GM19395 (cell line): ENCODE results near the gene FBXO34.
A peak's percentile ranks its signal among the peaks of the same experiment; 100 is the strongest.
"Not testable (repeated sequence)": the region's sequence is repeated elsewhere in the genome, so short reads cannot be mapped to it uniquely, and the experiment has no call there.

Experiments used
- ATAC-seq: cut with Tn5 transposase; IDR thresholded peaks from one replicate; pipeline ENCODE4 v1.9.1; 2021; ENCODE audit warnings: mild to moderate bottlenecking, moderate library complexity; ENCODE audit not compliant: unreplicated experiment

Gene FBXO34

GRCh38 chr14:55309154-55309553, 37.9 kb downstream of the FBXO34 start:
- no peak for ATAC-seq

- no peak for ATAC-seq
These were observed 38.6 kb downstream of the FBXO34 start for GRCh38 chr14:55309761-55310365.

- ATAC-seq = not testable (repeated sequence)
These were observed 41.3 kb downstream of the FBXO34 start for GRCh38 chr14:55312379-55313030.

GRCh38 chr14:55313480-55313879, 42.3 kb downstream of the FBXO34 start:
- ATAC-seq = no peak

DNA sequence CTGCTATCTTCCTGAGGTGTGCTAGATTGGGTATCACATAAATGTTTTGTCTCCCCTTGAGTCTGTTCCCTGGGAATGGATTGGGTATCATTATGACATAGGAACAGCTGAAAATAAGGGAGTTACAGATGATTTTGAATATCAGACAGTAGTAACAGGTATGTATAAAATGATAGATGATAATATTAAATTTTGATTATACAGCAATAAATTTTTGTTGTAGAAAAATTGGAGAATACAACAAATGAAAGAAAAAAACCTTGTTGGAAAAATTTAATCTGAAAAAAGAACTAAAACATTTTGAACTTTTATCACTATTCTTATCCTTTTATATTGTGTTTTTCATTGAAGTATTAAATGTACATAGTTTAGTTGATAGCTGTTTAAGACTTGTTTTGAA, 43.2 kb downstream of the FBXO34 start:
- no peak for ATAC-seq

- ATAC-seq = no peak
These were observed 45.3 kb downstream of the FBXO34 start for GRCh38 chr14:55316564-55316963.

DNA sequence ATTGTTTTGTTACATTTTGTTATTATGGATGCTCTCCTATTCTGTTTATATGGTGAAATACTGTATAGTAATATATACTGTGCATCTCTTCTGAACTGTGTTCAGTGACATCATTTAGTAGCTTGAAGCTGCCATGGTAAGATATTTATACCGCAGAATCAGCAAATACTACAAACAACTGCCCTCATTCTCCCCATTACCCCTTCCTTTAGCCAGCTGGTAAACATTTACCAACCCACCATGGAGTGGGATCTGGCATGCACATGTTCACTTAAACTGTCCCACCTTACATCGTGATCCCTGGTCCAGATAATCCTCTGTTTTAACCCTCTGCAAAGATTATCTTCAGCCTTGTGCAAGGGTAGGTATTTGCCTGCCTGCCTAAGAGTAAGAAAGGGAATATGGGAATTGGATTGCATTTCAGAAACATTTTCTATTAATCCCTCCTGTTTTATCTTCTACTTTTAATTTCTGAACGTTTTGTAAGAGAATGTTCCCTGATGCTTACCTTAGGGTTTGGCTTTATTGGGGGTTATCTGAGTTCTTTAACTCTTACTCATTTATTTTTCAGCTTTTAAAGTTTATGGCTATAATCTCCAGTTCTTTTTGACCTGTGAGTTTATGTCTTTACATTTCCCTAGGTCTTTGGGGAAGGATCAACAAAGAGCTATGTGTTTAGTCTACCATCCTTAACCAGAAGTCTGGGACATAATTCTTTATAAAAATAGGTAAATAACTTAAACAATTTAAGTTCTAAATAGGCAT, 46.5 kb downstream of the FBXO34 start:
- ATAC-seq = no peak

DNA sequence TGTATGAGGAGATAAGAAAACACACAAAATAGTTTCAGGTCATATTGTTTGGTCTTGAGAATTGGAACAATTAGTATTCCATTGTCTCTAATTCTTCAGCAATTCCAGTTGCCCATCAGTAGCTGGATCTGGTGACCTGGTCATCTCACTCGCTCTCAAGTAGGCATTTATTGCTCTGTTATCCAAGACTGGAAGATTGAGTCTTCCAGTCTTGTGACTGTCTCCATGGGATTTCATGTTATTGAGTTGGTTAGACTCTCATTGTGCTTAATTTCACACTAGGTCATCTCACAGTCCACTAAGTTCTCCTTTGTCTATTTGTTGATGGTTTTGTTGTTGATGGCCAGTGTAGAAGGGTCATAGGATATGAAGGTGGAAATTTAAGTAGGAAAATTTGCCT, 47.5 kb downstream of the FBXO34 start:
- ATAC-seq = no peak

DNA sequence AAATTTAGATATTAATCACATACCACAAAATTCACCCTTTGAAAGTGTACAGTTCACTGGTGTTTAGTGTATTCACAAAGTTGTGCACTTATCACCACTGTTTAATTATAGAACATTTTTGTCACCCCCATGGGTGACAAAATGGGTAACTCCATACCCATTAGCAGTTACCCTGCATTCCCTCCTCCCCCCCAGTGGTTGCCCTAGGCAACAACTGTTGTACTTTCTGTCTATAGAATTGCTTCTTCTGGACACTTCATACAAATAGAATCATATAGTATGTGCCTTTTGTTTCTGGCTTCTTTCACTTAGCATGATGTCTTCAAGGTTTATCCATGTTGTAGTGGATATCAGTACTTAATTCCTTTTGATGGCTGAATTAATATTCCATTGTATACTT, 52.7 kb downstream of the FBXO34 start:
- ATAC-seq = no peak

GRCh38 chr14:55324812-55325211, 53.6 kb downstream of the FBXO34 start:
- no peak for ATAC-seq

DNA sequence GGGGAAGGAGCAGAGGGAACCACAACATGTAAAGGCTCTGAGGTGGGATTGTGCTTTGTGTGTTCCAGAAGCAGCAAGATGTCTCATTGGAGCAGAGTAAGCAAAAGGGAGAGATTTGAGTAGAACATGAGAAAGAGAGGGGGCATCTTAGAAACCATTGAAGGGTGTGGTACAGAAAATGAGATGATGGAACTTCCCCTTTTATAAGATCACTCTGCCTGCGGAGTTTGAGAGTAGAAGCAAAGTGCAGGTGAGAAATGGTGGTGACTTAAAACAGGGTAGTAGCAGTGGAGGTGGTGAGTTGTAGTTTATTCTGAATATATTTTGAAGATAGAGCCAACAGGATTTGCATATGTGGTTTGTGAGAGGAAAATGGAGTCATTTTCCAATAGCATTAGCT, 56.0 kb downstream of the FBXO34 start:
- peak; percentile 86 for ATAC-seq

DNA sequence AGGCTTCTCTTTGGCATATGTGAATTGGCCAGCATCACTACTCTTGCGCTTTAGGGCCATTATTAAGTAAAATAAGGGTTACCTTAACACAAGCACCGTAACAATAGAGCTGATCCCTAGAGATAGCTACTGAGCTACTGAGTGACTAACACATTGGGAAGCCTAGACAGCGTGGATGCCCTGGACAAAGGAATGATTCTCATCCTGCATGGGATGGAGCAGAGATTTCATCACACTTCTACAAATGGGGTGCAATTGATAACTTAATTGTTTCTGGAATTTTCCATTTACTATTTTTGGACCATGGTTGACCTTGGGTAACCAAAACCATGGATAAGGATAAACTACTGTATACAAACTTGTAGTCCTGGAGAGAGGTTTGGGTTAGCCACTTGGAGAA, 57.1 kb downstream of the FBXO34 start:
- ATAC-seq = no peak

DNA sequence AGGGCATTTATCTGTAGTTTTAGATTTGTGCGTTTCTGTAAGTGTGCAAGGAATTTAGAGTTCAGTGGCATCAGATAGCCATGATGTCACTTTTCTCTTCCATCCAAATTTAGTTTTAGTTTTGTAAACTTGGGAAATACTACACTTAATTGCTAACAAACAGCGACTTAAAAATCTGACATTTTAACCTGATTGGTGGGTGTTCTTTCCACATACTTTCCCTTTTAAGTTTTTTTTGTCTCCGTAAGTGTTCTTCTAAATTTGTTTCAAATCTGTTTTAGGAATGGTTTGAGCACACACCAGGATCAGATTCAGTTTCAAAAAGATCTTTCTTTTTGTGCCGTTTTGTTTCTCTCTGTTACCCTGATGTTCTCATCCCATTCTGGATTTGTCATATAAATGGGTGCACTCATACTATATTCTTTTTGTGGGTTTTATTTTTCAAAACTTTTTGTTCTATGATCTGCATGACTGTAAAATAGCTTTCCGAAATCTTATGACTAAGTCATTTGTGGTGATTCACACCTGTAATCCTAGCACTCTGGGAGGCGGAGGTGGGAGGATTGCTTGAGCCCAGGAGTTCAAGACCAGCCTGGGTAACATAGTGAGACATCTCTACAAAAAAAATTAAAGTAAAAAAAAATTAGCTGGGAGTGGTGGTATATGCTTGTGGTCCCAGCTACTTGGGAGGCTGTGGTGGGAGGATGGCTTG, 58.9 kb downstream of the FBXO34 start:
- no peak for ATAC-seq

DNA sequence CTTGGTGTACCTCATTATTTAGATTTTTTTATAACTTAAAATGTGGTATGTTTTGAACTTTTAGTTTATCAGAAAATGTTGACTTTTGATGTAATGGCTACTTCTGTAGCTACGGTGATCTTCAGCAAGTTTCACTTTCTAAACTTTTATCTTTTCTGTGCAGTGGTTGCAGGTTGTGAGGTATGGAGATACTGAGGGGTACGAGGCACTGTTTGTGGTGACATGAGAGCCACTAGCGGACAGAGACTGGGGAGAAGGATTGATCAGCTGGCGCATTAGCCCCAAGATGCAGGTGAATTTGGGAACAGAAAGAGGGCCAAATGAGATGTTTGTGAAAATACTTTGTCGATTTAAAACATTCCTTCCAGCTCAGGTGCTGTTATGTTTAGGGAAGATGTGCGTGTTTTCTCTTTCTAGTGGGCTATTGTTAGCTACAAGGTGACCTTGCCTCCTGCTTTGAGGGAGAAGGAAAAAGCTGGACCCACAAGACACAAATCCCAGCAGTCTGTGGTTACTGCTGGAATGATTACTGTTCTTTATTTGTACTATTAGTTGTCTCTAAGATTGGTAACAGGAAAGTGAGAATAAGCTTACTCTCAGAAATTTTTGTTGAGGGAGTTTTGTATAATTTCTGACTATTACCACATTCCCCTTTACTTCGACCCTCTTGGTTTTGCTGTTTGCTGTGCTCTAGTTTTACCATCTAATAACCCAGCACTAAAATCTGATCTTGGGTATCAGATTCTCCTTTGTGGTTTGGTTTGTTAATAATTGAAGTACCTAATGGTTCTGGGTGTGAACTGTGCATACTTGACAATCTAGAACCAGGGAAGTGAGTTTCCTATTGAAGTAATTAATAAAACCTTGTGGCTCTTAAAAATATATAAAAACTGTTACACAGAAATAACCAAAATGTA, 61.7 kb downstream of the FBXO34 start:
- ATAC-seq = peak; percentile 69

DNA sequence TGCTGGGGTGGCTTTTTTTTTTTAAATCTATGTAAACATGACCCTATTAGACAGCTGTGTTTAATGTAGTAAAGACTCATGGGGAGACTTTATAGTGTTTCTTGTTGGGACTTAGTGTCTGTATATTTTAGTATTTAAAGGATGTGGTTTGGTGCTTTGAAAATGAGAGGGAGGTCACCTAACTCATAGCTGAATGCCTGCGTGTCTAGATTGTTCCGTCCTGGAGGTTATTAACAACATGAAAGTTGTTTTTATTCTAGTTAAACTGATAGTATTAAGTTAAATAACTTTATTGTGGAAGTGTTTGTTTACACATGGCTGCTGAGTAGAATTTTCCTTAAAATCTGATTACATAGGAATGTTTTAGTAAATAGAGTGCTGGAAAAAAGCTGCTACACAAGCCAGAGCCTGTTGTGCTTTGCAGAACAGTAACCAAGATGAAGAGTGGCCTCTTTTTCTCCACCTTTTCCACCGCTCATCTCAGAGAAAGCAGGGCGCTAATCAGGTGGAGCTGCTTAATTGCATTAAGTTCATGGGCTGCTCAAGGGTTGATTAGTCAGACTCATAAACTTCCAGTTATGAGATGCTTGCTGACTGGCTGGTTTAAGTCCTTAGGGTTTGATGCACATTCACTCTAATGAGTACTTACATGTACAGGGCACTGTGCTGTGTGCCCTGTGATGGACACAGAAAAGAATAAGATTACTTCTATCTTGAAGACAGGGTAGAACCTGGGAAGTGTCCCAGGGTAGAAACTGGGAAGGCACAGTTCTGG, 62.7 kb downstream of the FBXO34 start:
- peak; percentile 63 for ATAC-seq

DNA sequence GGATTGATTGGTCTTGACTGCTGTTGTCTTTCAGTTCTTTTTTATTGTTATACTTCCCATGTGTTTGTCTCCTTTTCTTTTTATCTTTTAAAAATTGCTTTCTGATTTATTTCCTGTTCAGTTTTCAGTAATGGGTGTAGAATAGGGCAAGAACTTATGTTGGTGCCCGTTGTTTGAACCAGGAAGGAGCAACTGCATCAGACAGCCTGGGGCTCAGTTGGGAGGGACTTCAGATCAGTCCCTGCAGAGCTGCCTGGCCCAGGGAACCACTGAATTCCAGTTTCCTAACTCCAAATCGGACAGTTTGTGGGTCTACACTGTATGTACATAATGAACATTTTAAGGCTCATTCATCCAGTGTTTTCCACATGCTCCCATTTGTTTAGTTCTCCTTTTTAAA, 64.9 kb downstream of the FBXO34 start:
- ATAC-seq = no peak

DNA sequence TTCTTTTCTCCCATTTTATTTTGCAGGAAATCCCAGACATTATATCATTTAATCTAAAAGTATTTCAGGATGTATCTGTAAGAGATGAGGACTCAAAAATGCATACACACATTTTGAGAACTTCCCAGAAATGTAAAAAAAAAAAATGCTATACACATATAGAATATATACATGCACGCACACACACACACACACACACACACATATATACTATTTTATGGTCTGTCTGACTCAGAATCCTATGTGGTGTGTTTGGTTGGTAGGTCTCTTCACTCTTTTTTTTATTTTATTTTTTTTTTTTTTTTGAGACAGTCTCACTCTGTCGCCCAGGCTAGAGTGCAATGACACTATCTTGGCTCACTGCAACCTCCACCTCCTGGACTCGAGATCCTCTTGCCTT, 65.5 kb downstream of the FBXO34 start:
- no peak for ATAC-seq

- ATAC-seq = peak; percentile 81
These were observed 68.5 kb downstream of the FBXO34 start for GRCh38 chr14:55339770-55340169.

GRCh38 chr14:55340482-55340881, 69.3 kb downstream of the FBXO34 start:
- ATAC-seq = no peak

DNA sequence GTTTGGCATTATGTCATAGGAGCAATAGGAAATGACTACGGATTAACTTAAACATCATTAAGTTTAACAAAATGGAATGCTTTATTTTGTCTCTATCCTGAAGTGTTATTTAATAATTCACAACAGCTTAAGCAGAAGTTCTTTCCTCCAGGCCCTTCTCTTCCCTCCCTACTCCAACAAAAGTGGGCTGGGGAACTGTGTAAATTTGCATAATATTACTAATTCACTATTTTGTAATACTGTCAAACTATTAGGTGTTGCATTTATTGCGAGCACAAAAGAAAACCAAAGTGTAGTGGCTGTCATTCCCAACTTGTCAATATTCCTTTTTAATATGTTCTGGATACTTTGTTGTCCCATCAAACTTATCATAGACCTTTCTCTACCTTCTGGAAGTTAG, 70.6 kb downstream of the FBXO34 start:
- no peak for ATAC-seq
